ENCODE data around the gene SMIM10L2A. TPM values are rescaled to one million over a fixed set of nuclear protein-coding genes. Genes with fewer than 3 reads are reported as not detected.

Gene SMIM10L2A
- total RNA-seq, 1 donor from 2014 or later, result 4.8 TPM

GRCh38 chrX:135436456-135436855 is 14.7 kb downstream of the SMIM10L2A start:
- Mint-ChIP-seq H3K27ac (no peak overlapping the region), H3K4me1 (ENCODE audit: unreplicated experiment) (no peaks in the 10 kb centered on the region), H3K36me3 (no peaks in the 10 kb centered on the region), H3K9me3 (peaks cover 3% of the 10 kb centered on the region), H3K27me3 (peaks cover 3% of the 10 kb centered on the region), H3K4me3 (no peak overlapping the region)
- no peak for TF ChIP-seq CTCF (conservative IDR thresholded peaks at IDR 0.05)
- no peak for DNase-seq (ENCODE audit: extremely low spot score, unreplicated experiment)

DNA sequence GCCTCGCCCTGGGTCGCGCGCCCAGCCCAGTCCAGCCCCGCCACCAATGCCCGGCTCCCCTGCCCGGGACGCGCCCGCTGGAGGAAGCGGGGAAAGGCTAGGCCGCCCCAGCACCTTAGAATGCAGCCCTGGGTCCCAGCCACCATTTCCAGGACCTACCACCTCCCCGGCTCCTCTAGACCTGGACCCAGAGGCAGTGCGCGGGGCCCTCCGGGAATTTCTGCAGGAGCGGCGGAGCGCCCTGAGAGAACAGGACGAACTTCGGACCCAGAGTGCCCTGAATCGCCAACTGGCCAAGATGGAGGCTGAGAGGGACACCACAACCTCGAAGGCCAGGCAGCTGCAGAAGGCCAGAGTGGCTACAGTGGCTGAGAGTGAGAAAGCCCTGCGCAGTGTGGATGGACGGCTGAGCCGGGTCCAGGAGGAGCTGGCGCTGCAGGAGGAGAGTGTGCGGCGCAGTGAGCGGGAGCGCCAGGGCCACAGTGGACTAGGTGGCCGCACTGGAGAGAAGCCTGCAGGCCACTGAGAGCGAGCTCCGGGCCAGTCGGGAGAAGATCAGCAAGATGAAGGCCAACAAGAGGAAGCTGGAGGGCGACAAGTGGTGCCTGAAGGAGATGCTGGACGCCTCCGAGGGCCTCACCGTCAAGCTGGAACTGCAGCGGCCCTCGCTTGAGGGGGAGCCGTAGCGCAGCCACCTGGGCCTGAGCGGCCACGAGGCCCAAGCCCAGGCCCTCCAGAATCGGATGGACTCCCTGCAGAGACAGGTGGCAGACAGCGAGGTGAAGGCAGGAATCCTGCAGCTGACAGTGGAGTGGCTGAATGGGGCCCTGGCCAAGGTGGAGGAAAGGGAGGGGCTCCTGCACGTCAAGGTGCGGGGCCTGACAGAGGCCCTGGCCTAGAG is 15.5 kb downstream of the SMIM10L2A start:
- Mint-ChIP-seq H3K36me3 (no peaks in the 10 kb centered on the region), H3K9me3 (no peaks in the 10 kb centered on the region), H3K4me3 (no peak overlapping the region), H3K27ac (no peak overlapping the region), H3K27me3 (no peaks in the 10 kb centered on the region), H3K4me1 (ENCODE audit: unreplicated experiment) (no peaks in the 10 kb centered on the region)
- TF ChIP-seq CTCF (conservative IDR thresholded peaks at IDR 0.05), result no peak
- no peak for DNase-seq (ENCODE audit: extremely low spot score, unreplicated experiment)

DNA sequence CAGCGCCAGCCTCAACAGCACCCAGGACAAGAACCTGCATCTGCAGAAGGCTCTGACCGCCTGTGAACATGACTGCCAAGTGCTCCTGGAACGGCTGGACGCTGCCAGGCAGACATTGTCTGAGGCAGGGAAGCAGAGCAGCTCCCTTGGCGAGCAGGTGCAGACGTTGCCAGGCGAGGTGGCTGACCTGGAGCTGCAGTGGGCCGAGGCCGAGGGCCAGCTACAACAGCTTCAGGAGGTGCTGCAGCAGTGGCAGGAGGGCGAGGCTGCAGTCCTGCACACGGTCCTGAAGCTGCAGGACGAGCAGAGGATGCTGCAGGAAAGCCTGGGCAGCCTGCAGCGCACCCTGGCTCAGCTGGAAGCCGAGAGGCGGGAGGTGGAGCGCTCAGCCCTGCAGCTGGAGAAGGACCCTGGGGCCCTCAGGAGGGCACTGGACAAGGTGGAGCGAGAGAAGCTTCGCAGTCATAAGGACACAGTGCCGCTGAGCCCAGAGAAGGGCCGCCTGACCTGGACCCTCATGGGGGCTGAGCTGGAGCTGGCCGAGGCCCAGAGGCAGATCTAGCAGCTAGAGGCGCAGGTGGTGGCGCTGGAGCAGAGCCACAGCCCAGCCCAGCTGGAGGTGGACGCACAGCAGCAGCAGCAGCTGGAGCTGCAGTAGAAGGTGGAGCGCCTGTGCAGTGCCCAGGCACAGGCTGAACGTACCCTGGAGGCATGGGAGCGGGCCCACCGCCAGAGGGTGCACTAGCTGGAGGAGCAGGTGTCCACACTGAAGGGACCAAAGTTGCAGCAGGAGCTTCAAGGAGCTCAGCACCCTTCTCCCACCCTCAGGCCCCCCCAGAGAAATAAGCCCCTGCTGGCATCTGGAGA is 16.4 kb downstream of the SMIM10L2A start:
- no peaks in the 10 kb centered on the region for H3K4me1 Mint-ChIP-seq (ENCODE audit: unreplicated experiment)
- H3K36me3 Mint-ChIP-seq, result no peaks in the 10 kb centered on the region
- no peak overlapping the region for H3K27ac Mint-ChIP-seq
- no peaks in the 10 kb centered on the region for H3K9me3 Mint-ChIP-seq
- no peak for TF ChIP-seq CTCF (conservative IDR thresholded peaks at IDR 0.05)
- no peaks in the 10 kb centered on the region for H3K27me3 Mint-ChIP-seq
- H3K4me3 Mint-ChIP-seq, result no peak overlapping the region
- DNase-seq (ENCODE audit: extremely low spot score, unreplicated experiment), result no peak

GRCh38 chrX:135438734-135439043 is 16.9 kb downstream of the SMIM10L2A start:
- no peak for DNase-seq (ENCODE audit: extremely low spot score, unreplicated experiment)
- no peaks in the 10 kb centered on the region for H3K36me3 Mint-ChIP-seq
- no peaks in the 10 kb centered on the region for H3K4me1 Mint-ChIP-seq (ENCODE audit: unreplicated experiment)
- no peak overlapping the region for H3K27ac Mint-ChIP-seq
- no peak for TF ChIP-seq CTCF (conservative IDR thresholded peaks at IDR 0.05)
- no peaks in the 10 kb centered on the region for H3K27me3 Mint-ChIP-seq
- no peak overlapping the region for H3K4me3 Mint-ChIP-seq
- no peaks in the 10 kb centered on the region for H3K9me3 Mint-ChIP-seq

DNA sequence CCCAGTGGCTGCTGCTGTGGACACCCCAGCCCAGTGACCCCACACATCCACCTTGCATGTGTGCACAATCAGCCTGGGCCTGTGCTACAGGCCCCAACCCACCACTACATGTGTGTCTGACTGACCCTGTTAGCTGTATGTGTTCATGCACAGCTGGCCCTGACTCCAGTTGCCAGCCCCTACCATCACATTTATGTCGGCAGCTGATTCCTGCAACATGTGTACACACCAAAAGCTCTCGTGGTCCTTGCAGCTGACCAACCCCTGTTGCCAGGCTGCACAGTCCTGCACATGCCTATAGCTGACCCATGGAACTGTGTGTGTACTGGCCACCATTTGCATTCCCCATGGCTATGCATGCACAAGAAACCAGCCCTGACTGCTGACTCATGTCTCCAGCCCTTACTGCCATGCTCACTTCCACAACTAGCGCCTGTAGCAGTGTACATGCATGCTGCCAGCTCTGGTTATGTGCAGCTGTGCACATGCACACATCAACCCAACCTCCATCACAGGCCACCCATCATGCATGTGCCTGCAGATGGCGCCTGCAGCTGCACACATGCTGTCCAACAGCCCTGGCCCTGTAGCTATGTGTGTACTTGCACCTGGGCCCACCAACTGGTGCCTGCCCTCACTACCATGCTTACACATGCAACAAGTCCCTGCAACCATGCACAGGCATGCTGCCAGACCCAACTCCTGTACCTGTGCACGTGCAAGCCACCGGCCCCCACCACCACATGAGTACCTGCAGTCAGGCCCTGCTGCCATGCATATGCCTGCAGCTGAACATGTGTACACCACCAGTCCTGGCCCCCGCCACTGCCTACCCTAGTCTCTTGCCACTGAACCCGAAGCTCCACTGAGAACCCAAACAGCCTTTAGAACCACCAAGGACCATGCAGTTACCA is 28.1 kb downstream of the SMIM10L2A start:
- Mint-ChIP-seq H3K27me3 (no peaks in the 10 kb centered on the region), H3K27ac (no peak overlapping the region), H3K36me3 (no peaks in the 10 kb centered on the region), H3K4me1 (ENCODE audit: unreplicated experiment) (no peaks in the 10 kb centered on the region), H3K9me3 (no peaks in the 10 kb centered on the region), H3K4me3 (no peak overlapping the region)
- no peak for DNase-seq (ENCODE audit: extremely low spot score, unreplicated experiment)
- no peak for TF ChIP-seq CTCF (conservative IDR thresholded peaks at IDR 0.05)

Data from type B pancreatic cell (in vitro differentiated cells).